Nephron progenitor cell (in vitro differentiated cells): ENCODE results near the gene DRD4.

Experiments used
- DNase-seq: peaks from one replicate; pipeline ENCODE4 v3.0.0; 2021
- H3K27ac Mint-ChIP-seq: 2 replicates; pipeline ENCODE4 v1.8.0; 2021; ENCODE audit warnings: mild to moderate bottlenecking, moderate library complexity, mixed read lengths
- H3K27me3 Mint-ChIP-seq: 2 replicates; pipeline ENCODE4 v1.8.0; 2021; ENCODE audit warnings: mild to moderate bottlenecking, low read depth, mixed read lengths; ENCODE audit not compliant: poor library complexity
- H3K36me3 Mint-ChIP-seq: 2 replicates; pipeline ENCODE4 v1.8.0; 2021; ENCODE audit warnings: low read depth, mixed read lengths
- H3K4me1 Mint-ChIP-seq: 2 replicates; pipeline ENCODE4 v1.8.0; 2021; ENCODE audit warnings: mixed read lengths
- H3K4me3 Mint-ChIP-seq: 2 replicates; pipeline ENCODE4 v1.8.0; 2021; ENCODE audit warnings: mild to moderate bottlenecking, moderate library complexity, mixed read lengths
- H3K9me3 Mint-ChIP-seq: 2 replicates; pipeline ENCODE4 v1.8.0; 2021; ENCODE audit warnings: mild to moderate bottlenecking, moderate library complexity, mixed read lengths
- TF ChIP-seq, protein P1 (sequence below): fragments of 200-600 bp; sonication (generic); IDR thresholded peaks from 2 replicates; pipeline ENCODE4 v1.5.0; 2021; ENCODE audit warnings: antibody characterized with exemption

The DRD4 gene

DNA sequence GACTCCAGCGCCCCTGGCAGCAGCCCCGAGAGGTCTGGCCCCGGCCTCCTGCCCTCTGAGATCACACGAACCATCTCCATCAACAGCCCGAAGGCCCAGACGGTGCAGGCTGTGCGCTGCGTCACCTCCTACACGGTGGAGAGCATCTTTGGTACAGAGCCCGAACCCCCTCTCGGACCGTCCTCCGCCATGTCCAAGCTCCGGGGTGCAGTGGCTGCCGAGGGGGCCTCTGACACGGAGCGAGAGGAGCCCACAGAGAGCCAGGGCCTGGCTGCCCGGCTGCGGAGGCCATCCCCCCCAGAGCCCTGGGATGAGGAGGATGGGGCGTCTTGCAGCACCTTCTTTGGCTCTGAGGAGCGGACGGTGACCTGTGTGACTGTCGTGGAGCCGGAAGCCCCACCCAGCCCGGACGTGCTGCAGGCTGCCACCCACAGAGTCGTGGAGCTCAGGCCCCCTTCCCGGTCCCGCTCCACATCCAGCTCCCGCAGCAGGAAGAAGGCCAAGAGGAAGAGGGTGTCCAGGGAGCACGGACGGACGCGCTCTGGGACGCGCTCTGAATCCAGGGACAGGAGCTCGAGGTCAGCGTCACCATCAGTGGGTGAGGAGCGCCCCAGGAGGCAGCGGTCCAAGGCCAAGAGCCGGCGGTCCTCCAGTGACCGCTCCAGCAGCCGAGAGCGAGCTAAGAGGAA lies 29.0 kb upstream of the DRD4 start:
- TF ChIP-seq, protein P1, sequence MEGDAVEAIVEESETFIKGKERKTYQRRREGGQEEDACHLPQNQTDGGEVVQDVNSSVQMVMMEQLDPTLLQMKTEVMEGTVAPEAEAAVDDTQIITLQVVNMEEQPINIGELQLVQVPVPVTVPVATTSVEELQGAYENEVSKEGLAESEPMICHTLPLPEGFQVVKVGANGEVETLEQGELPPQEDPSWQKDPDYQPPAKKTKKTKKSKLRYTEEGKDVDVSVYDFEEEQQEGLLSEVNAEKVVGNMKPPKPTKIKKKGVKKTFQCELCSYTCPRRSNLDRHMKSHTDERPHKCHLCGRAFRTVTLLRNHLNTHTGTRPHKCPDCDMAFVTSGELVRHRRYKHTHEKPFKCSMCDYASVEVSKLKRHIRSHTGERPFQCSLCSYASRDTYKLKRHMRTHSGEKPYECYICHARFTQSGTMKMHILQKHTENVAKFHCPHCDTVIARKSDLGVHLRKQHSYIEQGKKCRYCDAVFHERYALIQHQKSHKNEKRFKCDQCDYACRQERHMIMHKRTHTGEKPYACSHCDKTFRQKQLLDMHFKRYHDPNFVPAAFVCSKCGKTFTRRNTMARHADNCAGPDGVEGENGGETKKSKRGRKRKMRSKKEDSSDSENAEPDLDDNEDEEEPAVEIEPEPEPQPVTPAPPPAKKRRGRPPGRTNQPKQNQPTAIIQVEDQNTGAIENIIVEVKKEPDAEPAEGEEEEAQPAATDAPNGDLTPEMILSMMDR = no peak
- Mint-ChIP-seq H3K27ac (no peak overlapping the region), H3K36me3 (peaks cover 35% of the 10 kb centered on the region), H3K9me3 (no peaks in the 10 kb centered on the region), H3K4me1 (peaks cover 13% of the 10 kb centered on the region), H3K27me3 (no peaks in the 10 kb centered on the region), H3K4me3 (no peak overlapping the region)
- no peak for DNase-seq

DNA sequence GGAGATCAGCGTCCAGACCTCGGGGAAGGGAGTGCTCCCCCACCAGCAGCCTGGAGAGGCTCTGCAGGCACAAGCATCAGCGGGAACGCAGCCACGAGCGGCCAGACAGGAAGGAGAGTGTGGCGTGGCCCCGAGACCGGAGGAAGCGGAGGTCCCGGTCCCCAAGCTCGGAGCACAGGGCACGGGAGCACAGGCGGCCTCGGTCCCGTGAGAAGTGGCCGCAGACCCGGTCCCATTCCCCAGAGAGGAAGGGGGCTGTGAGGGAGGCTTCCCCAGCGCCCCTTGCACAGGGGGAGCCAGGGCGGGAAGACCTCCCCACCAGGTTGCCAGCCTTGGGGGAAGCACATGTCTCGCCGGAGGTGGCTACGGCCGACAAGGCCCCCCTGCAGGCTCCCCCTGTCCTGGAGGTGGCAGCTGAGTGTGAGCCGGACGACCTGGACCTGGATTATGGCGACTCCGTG lies 28.2 kb upstream of the DRD4 start:
- Mint-ChIP-seq H3K4me3 (no peak overlapping the region), H3K27me3 (no peaks in the 10 kb centered on the region), H3K27ac (peak overlapping the region; percentile 94), H3K36me3 (peaks cover 34% of the 10 kb centered on the region), H3K4me1 (peaks cover 17% of the 10 kb centered on the region), H3K9me3 (no peaks in the 10 kb centered on the region)
- TF ChIP-seq, protein P1 = no peak
- no peak for DNase-seq

DNA sequence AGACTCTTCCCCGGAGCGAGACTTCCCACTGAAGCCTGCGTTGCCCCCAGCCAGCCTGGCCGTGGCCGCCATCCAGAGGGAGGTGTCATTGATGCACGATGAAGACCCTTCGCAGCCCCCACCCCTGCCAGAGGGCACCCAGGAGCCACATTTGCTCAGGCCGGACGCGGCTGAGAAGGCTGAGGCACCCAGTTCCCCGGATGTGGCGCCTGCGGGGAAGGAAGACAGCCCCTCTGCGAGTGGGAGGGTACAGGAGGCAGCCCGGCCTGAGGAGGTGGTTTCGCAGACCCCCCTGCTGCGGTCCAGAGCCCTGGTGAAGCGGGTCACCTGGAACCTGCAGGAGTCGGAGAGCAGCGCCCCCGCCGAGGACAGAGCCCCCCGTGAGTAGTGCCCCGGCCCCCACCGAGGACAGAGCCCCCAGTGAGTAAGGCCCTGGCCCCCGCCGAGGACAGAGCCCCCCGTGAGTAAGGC lies 27.7 kb upstream of the DRD4 start:
- DNase-seq = no peak
- Mint-ChIP-seq H3K27ac (peak overlapping the region; percentile 61), H3K27me3 (no peaks in the 10 kb centered on the region), H3K36me3 (peaks cover 28% of the 10 kb centered on the region), H3K4me1 (peaks cover 17% of the 10 kb centered on the region), H3K4me3 (no peak overlapping the region), H3K9me3 (no peaks in the 10 kb centered on the region)
- TF ChIP-seq, protein P1 = no peak

DNA sequence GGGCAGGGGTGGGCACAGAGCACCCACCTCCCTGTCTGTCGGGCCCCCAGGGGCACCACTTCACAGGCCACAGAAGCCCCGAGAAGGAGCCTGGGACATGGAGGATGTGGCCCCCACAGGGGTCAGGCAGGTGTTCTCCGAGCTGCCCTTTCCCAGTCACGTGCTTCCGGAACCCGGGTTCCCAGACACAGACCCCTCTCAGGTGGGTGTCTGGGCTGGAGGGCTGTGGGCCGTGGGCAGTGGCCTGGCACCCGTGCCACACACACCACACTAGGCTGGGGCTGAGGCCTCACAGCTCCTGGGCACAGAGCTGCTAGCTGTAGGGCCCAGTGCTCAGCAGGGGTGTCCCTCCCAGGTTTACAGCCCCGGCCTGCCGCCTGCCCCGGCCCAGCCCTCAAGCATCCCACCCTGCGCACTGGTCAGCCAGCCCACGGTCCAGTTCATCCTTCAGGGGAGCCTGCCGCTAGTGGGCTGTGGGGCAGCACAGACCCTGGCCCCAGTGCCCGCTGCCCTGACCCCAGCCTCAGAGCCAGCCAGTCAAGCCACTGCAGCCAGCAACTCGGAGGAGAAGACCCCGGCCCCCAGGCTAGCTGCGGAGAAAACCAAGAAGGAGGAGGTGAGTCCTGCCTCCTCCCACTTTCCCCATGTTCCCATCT lies 26.8 kb upstream of the DRD4 start:
- Mint-ChIP-seq H3K27ac (no peak overlapping the region), H3K9me3 (no peaks in the 10 kb centered on the region), H3K36me3 (peaks cover 22% of the 10 kb centered on the region), H3K4me3 (no peak overlapping the region), H3K4me1 (peaks cover 17% of the 10 kb centered on the region), H3K27me3 (no peaks in the 10 kb centered on the region)
- TF ChIP-seq, protein P1 = no peak
- DNase-seq = no peak

DNA sequence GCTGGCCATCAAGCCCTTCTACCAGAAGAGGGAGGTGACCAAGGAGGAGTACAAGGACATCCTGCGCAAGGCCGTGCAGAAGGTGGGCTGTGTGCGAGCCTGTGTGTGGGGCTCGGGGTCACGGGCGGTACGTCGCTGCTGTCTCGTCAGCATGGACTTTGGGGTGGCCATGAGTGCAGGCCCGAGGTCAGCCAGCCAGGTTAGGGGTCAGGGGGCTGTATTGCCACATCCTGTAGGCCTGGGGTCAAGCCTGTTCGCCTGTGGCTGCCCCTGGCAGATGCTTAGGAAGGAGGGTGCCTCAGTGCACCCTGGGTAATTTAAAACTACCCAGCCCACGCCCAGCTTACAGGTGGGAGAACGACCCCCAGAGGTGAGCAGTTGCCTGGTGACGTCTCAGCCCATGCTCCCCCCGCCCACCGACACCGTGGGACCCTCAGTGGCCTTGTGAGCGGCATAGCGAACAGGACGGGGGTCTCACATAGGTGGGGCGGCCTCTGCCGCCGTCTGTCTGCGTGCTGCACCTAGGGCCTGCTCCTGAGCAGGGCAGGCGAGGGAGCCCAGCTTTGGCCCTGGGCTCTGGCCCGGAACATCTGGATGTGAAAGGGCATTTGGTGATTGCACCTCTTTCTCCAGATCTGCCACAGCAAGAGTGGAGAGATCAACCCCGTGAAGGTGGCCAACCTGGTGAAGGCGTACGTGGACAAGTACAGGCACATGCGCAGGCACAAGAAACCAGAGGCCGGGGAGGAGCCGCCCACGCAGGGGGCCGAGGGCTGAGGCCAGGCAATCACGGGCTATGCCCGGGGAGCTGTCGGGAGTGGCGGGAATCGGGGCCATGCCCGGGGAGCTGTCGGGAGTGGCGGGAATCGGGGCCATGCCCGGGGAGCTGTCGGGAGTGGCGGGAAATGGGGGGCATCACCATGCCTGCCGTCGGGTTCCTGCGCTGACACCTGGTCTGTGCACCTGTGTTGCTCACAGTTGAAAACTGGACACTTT lies 25.8 kb upstream of the DRD4 start:
- Mint-ChIP-seq H3K4me1 (peaks cover 22% of the 10 kb centered on the region), H3K9me3 (no peaks in the 10 kb centered on the region), H3K36me3 (peaks cover 22% of the 10 kb centered on the region), H3K27me3 (no peaks in the 10 kb centered on the region), H3K27ac (peak overlapping the region; percentile 64), H3K4me3 (no peak overlapping the region)
- no peak for DNase-seq
- TF ChIP-seq, protein P1 = no peak
